ENCODE results near the gene TRUB2. TPM values are rescaled to one million over a fixed set of nuclear protein-coding genes. Genes with fewer than 3 reads are reported as not detected.

The TRUB2 gene
- 10 to 100 TPM; 25.6 to 35.9 TPM for total RNA-seq

GRCh38 chr9:128322404-128323211, at the start of gene TRUB2, which contains the start of gene COQ4:
Gene TRUB2 (minus strand): TSS chr9:128322447. CDS start chr9:128322408, 39 bp downstream.
Gene COQ4 (plus strand): TSS chr9:128322839. CDS start chr9:128322859, 20 bp downstream.
- DNase-seq (ENCODE audit: low spot score in 2 of 2): peak; percentile 92 to 93
- peak within 1 kb of the TSS; percentile 93 to 99 for H3K27ac Mint-ChIP-seq
- H3K36me3 Mint-ChIP-seq: peaks cover 6 to 20% of the 10 kb centered on the region in 2 donors
- no peaks in the 10 kb centered on the region for H3K9me3 Mint-ChIP-seq
- ATAC-seq: peak; percentile 85 to 91

- no peak for ATAC-seq
- DNase-seq (ENCODE audit: low spot score in 2 of 2): no peak
- Mint-ChIP-seq H3K36me3 (peaks cover 10 to 16% of the 10 kb centered on the region in 2 donors), H3K9me3 (no peaks in the 10 kb centered on the region), H3K27ac (peak overlapping the region; percentile 88 to 90)
Measured at GRCh38 chr9:128371630-128372117, 49.4 kb upstream of the TRUB2 start.

- peak within 1 kb of the TSS; percentile 88 to 90 for H3K27ac Mint-ChIP-seq
- DNase-seq (ENCODE audit: low spot score in 2 of 2) (peak; percentile 94 to 97), ATAC-seq (peak; percentile 98 to 99)
- no peaks in the 10 kb centered on the region for H3K9me3 Mint-ChIP-seq
- peaks cover 10 to 16% of the 10 kb centered on the region in 2 donors for H3K36me3 Mint-ChIP-seq
Measured at GRCh38 chr9:128370752-128371629, 48.7 kb upstream of the TRUB2 start, which contains the start of gene URM1. Gene URM1 (plus strand): TSS chr9:128371374. CDS start chr9:128371381, 7 bp downstream.

GRCh38 chr9:128370367-128370751, 48.1 kb upstream of the TRUB2 start:
- no peak for DNase-seq (ENCODE audit: low spot score in 2 of 2)
- peak overlapping the region; percentile 83 to 90 for H3K27ac Mint-ChIP-seq
- no peaks in the 10 kb centered on the region for H3K9me3 Mint-ChIP-seq
- ATAC-seq: no peak
- H3K36me3 Mint-ChIP-seq: peaks cover 10 to 16% of the 10 kb centered on the region in 2 donors

GRCh38 chr9:128369024-128369706, 46.9 kb upstream of the TRUB2 start:
- DNase-seq (ENCODE audit: low spot score in 2 of 2): no peak
- no peaks in the 10 kb centered on the region for H3K9me3 Mint-ChIP-seq
- no peak overlapping the region for H3K27ac Mint-ChIP-seq
- peaks cover 10 to 16% of the 10 kb centered on the region in 2 donors for H3K36me3 Mint-ChIP-seq
- no peak for ATAC-seq

- Mint-ChIP-seq H3K36me3 (no peaks in the 10 kb centered on the region), H3K27ac (peak overlapping the region; percentile 65 to 71), H3K9me3 (no peaks in the 10 kb centered on the region)
- ATAC-seq (no peak), DNase-seq (ENCODE audit: low spot score in 2 of 2) (no peak)
Measured at GRCh38 chr9:128365525-128365924, 43.3 kb upstream of the TRUB2 start.

- Mint-ChIP-seq H3K36me3 (no peaks in the 10 kb centered on the region), H3K9me3 (no peaks in the 10 kb centered on the region), H3K27ac (peak overlapping the region in 1 of 2 donors; percentile 55)
- ATAC-seq: no peak
- no peak for DNase-seq (ENCODE audit: low spot score in 2 of 2)
Measured at GRCh38 chr9:128362774-128363173, 40.5 kb upstream of the TRUB2 start.

GRCh38 chr9:128361986-128362646, 39.9 kb upstream of the TRUB2 start:
- Mint-ChIP-seq H3K9me3 (no peaks in the 10 kb centered on the region), H3K36me3 (no peaks in the 10 kb centered on the region), H3K27ac (peak overlapping the region in 1 of 2 donors; percentile 62)
- ATAC-seq: peak; percentile 91 to 92
- DNase-seq (ENCODE audit: low spot score in 2 of 2): peak; percentile 74 to 76

- peak; percentile 30 to 33 for ATAC-seq
- H3K36me3 Mint-ChIP-seq: no peaks in the 10 kb centered on the region
- no peak for DNase-seq (ENCODE audit: low spot score in 2 of 2)
- H3K27ac Mint-ChIP-seq: peak overlapping the region; percentile 62 to 91
- no peaks in the 10 kb centered on the region for H3K9me3 Mint-ChIP-seq
Measured at GRCh38 chr9:128361296-128361985, 39.2 kb upstream of the TRUB2 start.

GRCh38 chr9:128360826-128361225, 38.6 kb upstream of the TRUB2 start:
- H3K9me3 Mint-ChIP-seq: no peaks in the 10 kb centered on the region
- DNase-seq (ENCODE audit: low spot score in 2 of 2): no peak
- H3K27ac Mint-ChIP-seq: peak overlapping the region in 1 of 2 donors; percentile 62
- ATAC-seq: no peak
- H3K36me3 Mint-ChIP-seq: no peaks in the 10 kb centered on the region

GRCh38 chr9:128358861-128359260, 36.6 kb upstream of the TRUB2 start:
- DNase-seq (ENCODE audit: low spot score in 2 of 2) (no peak), ATAC-seq (no peak)
- Mint-ChIP-seq H3K27ac (peak overlapping the region in 1 of 2 donors; percentile 60), H3K36me3 (no peaks in the 10 kb centered on the region), H3K9me3 (no peaks in the 10 kb centered on the region)

- H3K36me3 Mint-ChIP-seq: no peaks in the 10 kb centered on the region
- ATAC-seq (no peak), DNase-seq (ENCODE audit: low spot score in 2 of 2) (no peak)
- no peak overlapping the region for H3K27ac Mint-ChIP-seq
- no peaks in the 10 kb centered on the region for H3K9me3 Mint-ChIP-seq
Measured at GRCh38 chr9:128358090-128358489, 35.8 kb upstream of the TRUB2 start.

GRCh38 chr9:128355451-128355850, 33.2 kb upstream of the TRUB2 start:
- Mint-ChIP-seq H3K36me3 (no peaks in the 10 kb centered on the region), H3K27ac (peak overlapping the region in 1 of 2 donors; percentile 8), H3K9me3 (no peaks in the 10 kb centered on the region)
- no peak for DNase-seq (ENCODE audit: low spot score in 2 of 2)
- no peak for ATAC-seq

- DNase-seq (ENCODE audit: low spot score in 2 of 2) (no peak), ATAC-seq (no peak)
- Mint-ChIP-seq H3K27ac (no peak overlapping the region), H3K36me3 (peaks cover 0 to 4% of the 10 kb centered on the region in 2 donors), H3K9me3 (no peaks in the 10 kb centered on the region)
Measured at GRCh38 chr9:128349772-128350171, 27.5 kb upstream of the TRUB2 start.

GRCh38 chr9:128349125-128349524, 26.9 kb upstream of the TRUB2 start:
- Mint-ChIP-seq H3K27ac (no peak overlapping the region), H3K9me3 (no peaks in the 10 kb centered on the region), H3K36me3 (peaks cover 0 to 4% of the 10 kb centered on the region in 2 donors)
- ATAC-seq: no peak
- DNase-seq (ENCODE audit: low spot score in 2 of 2): no peak

All from activated naive CD4-positive, alpha-beta T cell treated with anti-CD3 and anti-CD28 coated beads, Interleukin-2, amount 50 U/mL, for 72 hours (primary cell).